NCI-H1417 treated with DMSO at 0.1 percent for 48 hours (cell line): ENCODE measurements around the gene AUTS2.

Experiments
- DNase-seq: peaks from one replicate; lab custom pipeline; 2025; lab: John Stamatoyannopoulos, UW

The AUTS2 gene

GRCh38 chr7:70416986-70417655 is 818.8 kb downstream of the AUTS2 start:
- DNase-seq = no peak

DNA sequence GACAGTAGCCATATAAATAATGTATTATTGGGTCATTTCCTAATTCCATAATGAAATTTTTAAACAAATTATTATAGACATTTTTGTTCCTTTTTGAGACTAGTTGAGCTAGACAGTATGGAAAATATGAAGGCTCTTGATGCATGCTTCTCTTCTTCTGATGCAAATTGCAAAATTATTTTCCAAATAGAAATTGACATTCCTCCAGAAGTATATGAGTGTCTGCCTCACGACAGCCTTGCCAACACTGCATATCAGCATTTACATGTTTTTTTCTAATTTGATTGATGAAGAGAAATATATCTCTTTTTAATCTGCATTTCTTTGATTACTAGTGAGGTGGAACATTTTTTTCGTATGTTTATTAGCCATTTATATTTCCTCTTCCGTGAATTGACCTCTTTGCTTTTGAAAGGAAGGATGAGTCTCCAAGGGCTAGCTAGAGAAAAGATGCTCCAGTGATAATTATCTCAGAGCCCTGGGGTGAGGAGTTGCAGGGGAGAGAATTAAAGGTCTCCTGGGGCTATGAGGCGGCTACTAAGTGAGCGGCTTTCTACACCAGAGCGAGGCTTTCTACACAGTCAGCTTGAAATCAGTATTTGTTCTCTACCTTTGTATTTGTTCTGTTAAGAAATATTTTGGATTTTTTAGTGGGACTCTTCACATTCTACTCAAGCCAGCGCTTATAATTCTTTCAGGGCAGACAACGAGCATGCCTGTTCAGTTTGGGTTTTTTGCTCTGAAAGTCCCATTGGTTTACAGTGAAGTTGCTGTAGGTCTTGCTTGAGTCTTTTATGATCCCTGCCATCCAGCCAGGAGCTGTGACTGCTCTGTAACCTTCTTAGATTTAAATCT is 821.5 kb downstream of the AUTS2 start:
- DNase-seq = no peak

DNA sequence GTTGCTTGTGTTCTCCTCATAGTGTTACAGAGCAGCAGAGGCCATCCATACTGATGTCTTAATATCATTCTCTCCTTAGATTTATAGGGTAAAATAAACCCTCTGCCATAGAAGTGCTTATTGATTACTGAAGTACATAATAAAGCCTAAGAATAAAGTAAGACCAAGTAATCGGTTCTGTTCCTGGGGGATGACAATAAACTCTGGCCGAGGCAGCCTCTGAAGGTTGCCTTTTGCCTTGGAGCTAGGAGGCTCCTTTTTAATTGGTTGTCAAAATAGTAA is 822.0 kb downstream of the AUTS2 start:
- no peak for DNase-seq

DNA sequence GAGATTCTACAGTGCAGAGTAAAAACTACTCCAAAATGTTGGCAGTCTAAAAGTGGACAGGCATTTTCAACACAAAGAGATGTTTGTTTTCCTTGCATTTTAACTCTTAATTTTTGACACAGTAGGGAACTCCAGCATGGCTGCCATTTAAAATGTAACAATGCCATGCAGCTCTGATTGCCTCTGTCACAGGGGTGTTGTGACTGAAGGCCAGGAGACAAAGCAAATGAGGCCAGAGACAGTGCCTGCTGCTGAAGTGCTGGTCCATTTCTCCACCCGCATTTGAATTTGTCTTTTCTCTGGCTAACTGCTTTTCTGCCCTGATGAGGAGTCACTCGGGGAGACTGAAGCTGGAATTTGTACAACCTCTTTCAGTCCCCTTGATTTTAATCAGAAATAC is 823.0 kb downstream of the AUTS2 start:
- no peak for DNase-seq

- no peak for DNase-seq
Observed at GRCh38 chr7:70426249-70426880, 828.1 kb downstream of the AUTS2 start.

- DNase-seq = peak; percentile 38
Observed at GRCh38 chr7:70432567-70433001, 834.3 kb downstream of the AUTS2 start.

DNA sequence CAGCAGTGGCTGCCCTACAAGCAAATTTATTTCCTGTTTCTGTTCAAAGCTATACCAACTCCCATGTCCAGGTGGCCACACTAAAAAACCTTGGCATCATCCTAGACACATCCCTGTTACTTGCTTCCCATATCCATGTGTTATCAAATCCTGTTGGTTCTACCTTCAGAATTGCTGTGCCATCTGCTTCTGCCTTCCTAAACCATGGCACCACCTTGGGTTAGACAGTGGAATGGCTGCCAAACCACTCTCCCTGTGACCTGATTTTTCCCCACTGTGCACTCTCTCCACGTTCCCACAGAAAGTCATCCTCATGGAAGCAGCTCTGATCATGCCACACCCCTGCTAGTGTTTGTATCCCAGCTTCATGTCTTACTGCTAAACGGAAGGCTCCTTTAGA is 836.1 kb downstream of the AUTS2 start:
- no peak for DNase-seq

DNA sequence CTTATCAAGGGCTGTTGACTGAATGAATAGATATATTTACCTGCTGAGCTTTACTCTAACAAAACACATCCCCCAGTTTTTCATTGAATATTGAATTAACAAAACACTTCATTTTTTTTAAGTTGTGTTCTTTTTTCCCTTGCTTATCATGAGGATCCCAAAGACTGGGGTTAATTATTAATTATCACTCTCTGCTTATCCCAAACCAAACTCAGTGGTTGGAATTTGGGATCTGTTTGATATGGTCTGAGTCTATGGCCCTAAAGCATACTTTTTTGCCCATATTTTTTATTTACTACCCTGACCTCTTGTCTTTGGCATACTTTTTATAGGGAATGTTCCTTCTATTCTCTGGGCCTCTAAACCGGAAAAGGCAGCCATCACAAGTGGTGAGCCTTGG is 836.5 kb downstream of the AUTS2 start:
- no peak for DNase-seq

DNA sequence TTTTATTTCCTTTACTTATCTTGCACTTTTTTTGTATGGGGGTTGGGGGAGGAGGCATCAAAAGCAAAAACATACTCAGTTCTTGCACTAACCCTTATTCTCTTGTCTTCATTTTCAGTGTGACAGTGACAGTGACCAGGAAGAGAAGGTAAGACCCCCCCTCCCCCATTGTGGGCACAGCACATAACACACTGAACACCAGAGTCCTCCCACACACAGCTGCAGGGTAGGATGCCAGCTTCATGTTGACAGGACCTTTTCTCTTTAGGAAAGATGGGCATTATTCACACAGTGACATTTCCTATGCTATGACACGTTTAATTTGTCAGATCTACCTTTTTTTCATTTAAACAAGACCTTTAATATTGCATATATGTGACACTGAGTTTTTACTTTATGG is 837.4 kb downstream of the AUTS2 start:
- no peak for DNase-seq

GRCh38 chr7:70436790-70437350 is 838.6 kb downstream of the AUTS2 start:
- no peak for DNase-seq

GRCh38 chr7:70439651-70440050 is 841.4 kb downstream of the AUTS2 start:
- no peak for DNase-seq

- DNase-seq = no peak
Observed at GRCh38 chr7:70446448-70447143, 848.3 kb downstream of the AUTS2 start.

- DNase-seq = no peak
Observed at GRCh38 chr7:70448312-70448906, 850.1 kb downstream of the AUTS2 start.

GRCh38 chr7:70450731-70451130 is 852.5 kb downstream of the AUTS2 start:
- no peak for DNase-seq

DNA sequence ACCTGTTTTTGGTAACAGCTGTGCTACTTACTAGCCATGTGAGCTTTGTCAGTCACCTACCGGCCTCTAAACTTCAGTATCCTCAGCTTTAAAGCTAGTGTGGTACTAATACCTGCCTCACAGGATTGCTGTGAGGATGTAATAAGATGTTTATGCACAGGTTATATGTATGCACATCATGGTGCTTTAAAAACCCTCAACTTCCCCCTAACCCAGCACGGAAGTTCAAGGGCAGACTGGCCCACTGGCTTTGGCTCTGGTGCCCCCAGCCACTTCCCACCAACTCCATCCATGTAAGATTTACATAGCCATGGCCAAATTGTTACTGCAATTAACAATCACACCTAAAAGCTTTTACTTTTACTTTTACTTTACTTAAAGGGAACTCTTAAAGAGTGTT is 857.6 kb downstream of the AUTS2 start:
- no peak for DNase-seq

DNA sequence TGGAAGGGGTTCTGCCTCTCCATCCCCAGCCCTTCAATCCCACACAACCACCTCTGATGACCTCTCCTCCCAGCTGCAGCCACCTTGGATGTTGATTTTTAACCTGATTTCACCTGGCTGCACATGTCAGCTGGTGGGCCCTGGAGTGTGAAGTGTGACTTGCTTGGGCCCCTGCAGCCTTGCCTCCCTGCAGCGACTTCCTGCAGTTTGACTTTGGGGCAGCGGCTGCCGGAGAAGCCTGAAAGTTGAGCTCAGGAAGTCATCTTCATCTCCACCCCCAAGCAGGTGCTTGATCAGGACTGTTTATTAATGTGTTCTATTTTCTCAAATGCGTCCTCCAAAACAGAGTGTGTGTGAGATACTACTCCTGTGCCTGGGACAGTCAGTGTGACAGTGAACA is 858.4 kb downstream of the AUTS2 start:
- DNase-seq = no peak

DNA sequence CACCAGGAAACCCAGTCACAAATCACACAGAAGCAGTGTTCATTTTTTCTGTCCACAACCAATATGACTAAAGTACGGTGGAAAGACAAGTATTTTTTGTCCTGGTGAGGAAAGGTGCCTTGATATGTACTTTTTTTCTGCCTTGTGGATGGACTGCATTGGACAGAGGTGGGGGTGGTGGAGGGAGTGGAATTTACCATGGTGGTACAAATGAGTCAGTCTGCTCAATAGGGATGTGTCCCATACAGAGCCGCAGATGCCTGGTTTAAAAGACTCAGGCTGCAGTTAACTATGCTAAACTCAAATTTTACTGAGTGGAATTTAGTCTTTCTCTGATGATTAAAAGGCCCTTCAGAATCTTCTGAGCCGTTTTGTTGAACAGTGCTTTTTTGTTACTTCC is 859.2 kb downstream of the AUTS2 start:
- DNase-seq = no peak

- no peak for DNase-seq
Observed at GRCh38 chr7:70457883-70458680, 859.8 kb downstream of the AUTS2 start.

GRCh38 chr7:70458745-70459144 is 860.5 kb downstream of the AUTS2 start:
- no peak for DNase-seq

- DNase-seq = no peak
Observed at GRCh38 chr7:70459546-70459945, 861.3 kb downstream of the AUTS2 start.

DNA sequence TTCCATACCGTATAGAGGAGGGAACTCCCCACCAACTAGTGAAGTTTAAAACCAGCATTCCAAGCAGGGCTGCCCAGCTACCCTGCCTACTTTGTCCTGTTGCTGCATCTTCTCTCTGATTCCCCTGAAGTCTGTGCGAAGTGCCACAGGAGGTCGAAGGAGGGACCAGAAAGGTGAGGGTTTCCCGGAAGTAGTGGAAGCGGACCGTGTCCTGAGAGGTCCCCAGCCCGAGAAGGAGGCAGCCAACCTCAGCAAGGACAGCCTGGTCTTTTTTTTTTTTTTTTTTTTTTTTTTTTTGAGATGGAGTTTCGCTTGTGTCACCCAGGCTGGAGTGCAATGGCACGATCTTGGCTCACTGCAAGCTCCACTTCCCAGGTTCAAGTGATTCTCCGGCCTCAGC is 861.8 kb downstream of the AUTS2 start:
- no peak for DNase-seq
